Stimulated activated CD4-positive, alpha-beta T cell treated with anti-CD3 and anti-CD28 coated beads, Interleukin-2, amount 100 ng/mL, for 48 hours (primary cell): ENCODE measurements around the gene CTCF.

Experiments used
- DNase-seq, 2 donors: peaks; one replicate each; pipeline ENCODE4 v3.0.0-alpha.2; 2020

CTCF gene

GRCh38 chr16:67549240-67549639 lies 13.1 kb upstream of the CTCF start:
- no peak for DNase-seq

GRCh38 chr16:67549936-67550335 lies 12.4 kb upstream of the CTCF start:
- DNase-seq, result no peak

GRCh38 chr16:67551091-67551490 lies 11.2 kb upstream of the CTCF start:
- DNase-seq, result no peak

- DNase-seq, result no peak
Measured at GRCh38 chr16:67551972-67552371, 10.4 kb upstream of the CTCF start.

GRCh38 chr16:67552476-67552875 lies 9.8 kb upstream of the CTCF start:
- DNase-seq, result no peak

- no peak for DNase-seq
Measured at GRCh38 chr16:67555795-67556212, 6.5 kb upstream of the CTCF start.

GRCh38 chr16:67558859-67559258 lies 3.5 kb upstream of the CTCF start:
- DNase-seq, result no peak

- DNase-seq, result no peak
Measured at GRCh38 chr16:67560827-67561342, 1.4 kb upstream of the CTCF start.

GRCh38 chr16:67561501-67561823 lies 864 bp upstream of the CTCF start:
- no peak for DNase-seq

- peak; percentile 95 to 96 for DNase-seq
Measured at GRCh38 chr16:67561824-67562525, 351 bp upstream of the CTCF start.

GRCh38 chr16:67562918-67563707 lies 787 bp downstream of the CTCF start:
- DNase-seq, result peak; percentile 32 to 46

GRCh38 chr16:67563708-67564468 lies 1.6 kb downstream of the CTCF start:
- DNase-seq, result no peak

GRCh38 chr16:67565470-67566100 lies 3.3 kb downstream of the CTCF start:
- DNase-seq, result no peak

GRCh38 chr16:67571464-67571863 lies 9.1 kb downstream of the CTCF start:
- no peak for DNase-seq

GRCh38 chr16:67571981-67572431 lies 9.7 kb downstream of the CTCF start:
- no peak for DNase-seq

- no peak for DNase-seq
Measured at GRCh38 chr16:67579686-67580085, 17.4 kb downstream of the CTCF start.

GRCh38 chr16:67580202-67580601 lies 17.9 kb downstream of the CTCF start:
- DNase-seq, result no peak

GRCh38 chr16:67593288-67593687 lies 31.0 kb downstream of the CTCF start:
- no peak for DNase-seq

- no peak for DNase-seq
Measured at GRCh38 chr16:67593701-67594100, 31.4 kb downstream of the CTCF start.

- DNase-seq, result no peak
Measured at GRCh38 chr16:67594256-67594915, 32.1 kb downstream of the CTCF start.

GRCh38 chr16:67594956-67595355 lies 32.6 kb downstream of the CTCF start:
- no peak for DNase-seq

GRCh38 chr16:67598527-67598926 lies 36.2 kb downstream of the CTCF start:
- no peak for DNase-seq
